HG03432 (cell line): Measurements from ENCODE around the gene ATP1B2.

ENCODE experiments used
- ATAC-seq: cut with Tn5 transposase; IDR thresholded peaks from one replicate; pipeline ENCODE4 v1.9.1; 2021; ENCODE audit warnings: mild to moderate bottlenecking, moderate library complexity; ENCODE audit not compliant: unreplicated experiment

ATP1B2 gene

DNA sequence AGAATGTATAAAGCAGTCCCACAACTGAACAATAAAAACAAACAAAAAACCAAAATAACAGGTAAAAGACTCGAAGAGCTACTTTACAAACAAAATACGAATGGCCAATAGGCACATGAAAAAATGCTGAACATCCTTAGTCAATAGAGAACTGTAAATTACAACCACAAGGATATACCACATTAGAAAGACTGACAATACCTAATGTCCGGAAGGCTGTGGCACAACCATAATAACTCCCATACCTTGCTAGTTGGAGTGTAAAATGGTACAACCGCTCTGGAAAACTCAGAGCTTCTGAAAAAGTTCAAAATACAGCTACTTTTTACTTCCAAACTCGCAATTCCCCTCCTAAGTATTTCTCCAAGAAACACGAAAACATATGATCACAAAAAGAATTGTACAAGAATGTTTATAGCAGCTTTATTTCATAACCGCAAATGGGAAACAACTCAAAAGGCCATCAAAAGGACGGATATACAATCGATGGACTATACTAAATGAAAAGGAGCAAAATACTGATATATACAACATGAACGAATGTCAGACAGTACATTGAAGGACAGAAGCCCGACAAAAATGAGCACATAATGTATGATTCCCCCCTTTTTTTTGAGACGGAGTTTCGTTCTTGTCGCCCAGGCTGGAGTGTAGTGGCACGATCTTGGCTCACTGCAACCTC, 34.3 kb downstream of the ATP1B2 start:
- ATAC-seq: no peak

- peak; percentile 65 for ATAC-seq
These were observed 35.0 kb downstream of the ATP1B2 start for GRCh38 chr17:7685533-7686221.

DNA sequence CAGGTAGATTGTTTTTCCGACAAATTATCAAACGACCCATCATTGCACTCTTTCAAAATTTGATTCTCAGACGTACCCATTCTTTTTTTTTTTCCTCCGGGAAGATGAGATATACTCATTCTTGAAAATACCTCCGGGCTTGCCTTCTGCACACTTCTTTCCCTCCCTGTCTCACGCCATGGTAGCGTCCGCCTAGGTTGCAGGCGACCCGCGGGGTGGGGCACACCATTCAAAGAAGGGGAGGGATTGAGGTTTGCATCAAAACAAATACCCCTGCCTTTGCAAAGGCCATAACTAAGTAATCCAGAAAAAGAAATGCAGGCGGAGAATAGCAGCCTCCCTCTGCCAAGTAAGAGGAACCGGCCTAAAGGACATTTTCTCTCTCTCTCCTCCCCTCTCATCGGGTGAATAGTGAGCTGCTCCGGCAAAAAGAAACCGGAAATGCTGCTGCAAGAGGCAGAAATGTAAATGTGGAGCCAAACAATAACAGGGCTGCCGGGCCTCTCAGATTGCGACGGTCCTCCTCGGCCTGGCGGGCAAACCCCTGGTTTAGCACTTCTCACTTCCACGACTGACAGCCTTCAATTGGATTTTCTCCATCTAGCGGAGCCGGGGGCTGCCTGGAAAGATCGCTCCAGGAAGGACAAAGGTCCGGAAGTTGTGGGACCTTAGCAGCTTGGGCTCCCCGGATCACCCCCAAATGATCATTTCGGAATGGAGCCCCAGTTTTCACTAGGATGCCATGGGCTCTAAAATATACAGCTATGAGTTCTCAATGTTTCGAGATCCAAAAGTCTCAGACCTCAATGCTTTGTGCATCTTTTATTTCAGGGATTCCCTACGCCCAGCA, 35.7 kb downstream of the ATP1B2 start:
- peak; percentile 51 for ATAC-seq

GRCh38 chr17:7687072-7687907, 36.6 kb downstream of the ATP1B2 start, which contains the start of gene TP53:
TP53 (minus strand) TSS chr17:7687490; CDS start chr17:7676594, 10,896 bp downstream.
- peak; percentile 30 for ATAC-seq

DNA sequence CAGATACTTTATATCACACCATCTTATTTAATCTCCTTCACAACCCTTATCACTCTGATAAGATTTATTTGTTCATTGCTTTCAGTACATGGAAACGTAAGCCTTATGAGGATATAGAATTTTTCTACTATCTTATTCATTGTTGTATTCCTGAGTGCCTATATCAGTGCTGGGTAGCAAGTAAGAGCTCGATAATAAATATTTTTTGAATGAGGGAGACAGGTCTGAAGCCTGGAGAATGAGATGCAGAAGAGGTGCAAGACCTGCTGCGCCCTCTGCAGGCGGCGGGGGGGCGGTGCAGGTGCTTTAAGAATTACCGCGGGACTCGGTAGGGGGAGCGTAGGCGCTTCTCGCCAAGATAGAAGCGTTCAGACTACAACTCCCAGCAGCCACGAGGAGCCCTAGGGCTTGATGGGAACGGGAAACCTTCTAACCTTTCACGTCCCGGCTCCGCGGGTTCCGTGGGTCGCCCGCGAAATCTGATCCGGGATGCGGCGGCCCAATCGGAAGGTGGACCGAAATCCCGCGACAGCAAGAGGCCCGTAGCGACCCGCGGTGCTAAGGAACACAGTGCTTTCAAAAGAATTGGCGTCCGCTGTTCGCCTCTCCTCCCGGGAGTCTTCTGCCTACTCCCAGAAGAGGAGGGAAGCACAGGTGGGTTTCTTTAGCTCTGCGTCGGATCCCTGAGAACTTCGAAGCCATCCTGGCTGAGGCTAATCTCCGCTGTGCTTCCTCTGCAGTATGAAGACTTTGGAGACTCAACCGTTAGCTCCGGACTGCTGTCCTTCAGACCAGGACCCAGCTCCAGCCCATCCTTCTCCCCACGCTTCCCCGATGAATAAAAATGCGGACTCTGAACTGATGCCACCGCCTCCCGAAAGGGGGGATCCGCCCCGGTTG, 37.4 kb downstream of the ATP1B2 start, which contains the start of gene WRAP53:
TSS of gene WRAP53 (plus strand) at position 570 of the 900 bp plus-strand sequence. CDS start at position 742, 172 bp downstream.
- peak; percentile 62 for ATAC-seq

DNA sequence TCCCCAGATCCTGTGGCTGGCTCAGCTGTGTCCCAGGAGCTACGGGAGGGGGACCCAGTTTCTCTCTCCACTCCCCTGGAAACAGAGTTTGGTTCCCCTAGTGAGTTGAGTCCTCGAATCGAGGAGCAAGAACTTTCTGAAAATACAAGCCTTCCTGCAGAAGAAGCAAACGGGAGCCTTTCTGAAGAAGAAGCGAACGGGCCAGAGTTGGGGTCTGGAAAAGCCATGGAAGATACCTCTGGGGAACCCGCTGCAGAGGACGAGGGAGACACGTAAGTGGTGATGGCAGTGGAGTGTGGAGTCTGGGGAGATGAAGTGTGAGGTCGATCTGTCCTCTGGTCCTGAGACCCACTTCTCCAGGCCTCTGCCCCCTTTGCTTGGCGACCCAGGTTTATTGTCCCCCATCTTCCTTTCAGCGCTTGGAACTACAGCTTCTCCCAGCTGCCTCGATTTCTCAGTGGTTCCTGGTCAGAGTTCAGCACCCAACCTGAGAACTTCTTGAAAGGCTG, 38.1 kb downstream of the ATP1B2 start:
- no peak for ATAC-seq

DNA sequence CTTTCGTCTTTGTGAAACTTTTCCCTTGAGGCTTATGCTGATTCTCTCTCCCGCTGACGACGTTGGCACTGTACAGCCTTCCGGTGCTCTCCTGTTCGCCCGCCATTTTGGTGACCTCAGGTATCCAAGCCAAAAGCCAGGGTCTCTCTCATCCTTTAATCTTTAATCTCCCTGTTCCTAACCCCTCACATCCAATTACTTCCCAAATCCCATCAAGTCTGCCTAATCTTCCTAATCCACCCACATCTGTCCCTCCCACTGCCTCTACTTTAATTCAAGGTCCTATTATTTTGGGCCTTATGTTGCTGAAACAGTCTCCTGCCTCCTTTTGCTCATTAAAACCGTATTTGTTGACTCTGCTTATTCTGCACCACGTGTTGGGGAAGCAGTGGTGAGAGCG, 44.9 kb downstream of the ATP1B2 start:
- no peak for ATAC-seq

GRCh38 chr17:7697828-7698588, 47.3 kb downstream of the ATP1B2 start:
- no peak for ATAC-seq

- ATAC-seq: no peak
These were observed 49.8 kb downstream of the ATP1B2 start for GRCh38 chr17:7700510-7700909.

GRCh38 chr17:7701681-7702080, 51.0 kb downstream of the ATP1B2 start:
- no peak for ATAC-seq

GRCh38 chr17:7702776-7703175, 52.0 kb downstream of the ATP1B2 start:
- no peak for ATAC-seq

GRCh38 chr17:7703584-7704479, 53.1 kb downstream of the ATP1B2 start:
- no peak for ATAC-seq

GRCh38 chr17:7704601-7705268, 54.0 kb downstream of the ATP1B2 start, which contains the start of gene EFNB3:
EFNB3 (plus strand) TSS chr17:7705202; CDS start chr17:7705599, 397 bp downstream.
- no peak for ATAC-seq

- no peak for ATAC-seq
These were observed 54.8 kb downstream of the ATP1B2 start for GRCh38 chr17:7705269-7706255.

GRCh38 chr17:7706631-7707354, 56.1 kb downstream of the ATP1B2 start:
- ATAC-seq: no peak
